GM10266 (cell line): Measurements from ENCODE around the gene TMC1.
"Not testable (repeated sequence)": the region's sequence is repeated elsewhere in the genome, so short reads cannot be mapped to it uniquely, and the experiment has no call there.

Experiments used
- DNase-seq: peaks from one replicate; pipeline ENCODE4 v3.0.0; 2012; ENCODE audit errors: extremely low spot score
- CTCF ChIP-seq: IDR thresholded peaks from 2 replicates; pipeline ENCODE4 v1.5.1; 2012; ENCODE audit warnings: mild to moderate bottlenecking, low read depth; ENCODE audit not compliant: control insufficient read depth, insufficient read depth; ENCODE audit errors: missing control alignments

The TMC1 gene

DNA sequence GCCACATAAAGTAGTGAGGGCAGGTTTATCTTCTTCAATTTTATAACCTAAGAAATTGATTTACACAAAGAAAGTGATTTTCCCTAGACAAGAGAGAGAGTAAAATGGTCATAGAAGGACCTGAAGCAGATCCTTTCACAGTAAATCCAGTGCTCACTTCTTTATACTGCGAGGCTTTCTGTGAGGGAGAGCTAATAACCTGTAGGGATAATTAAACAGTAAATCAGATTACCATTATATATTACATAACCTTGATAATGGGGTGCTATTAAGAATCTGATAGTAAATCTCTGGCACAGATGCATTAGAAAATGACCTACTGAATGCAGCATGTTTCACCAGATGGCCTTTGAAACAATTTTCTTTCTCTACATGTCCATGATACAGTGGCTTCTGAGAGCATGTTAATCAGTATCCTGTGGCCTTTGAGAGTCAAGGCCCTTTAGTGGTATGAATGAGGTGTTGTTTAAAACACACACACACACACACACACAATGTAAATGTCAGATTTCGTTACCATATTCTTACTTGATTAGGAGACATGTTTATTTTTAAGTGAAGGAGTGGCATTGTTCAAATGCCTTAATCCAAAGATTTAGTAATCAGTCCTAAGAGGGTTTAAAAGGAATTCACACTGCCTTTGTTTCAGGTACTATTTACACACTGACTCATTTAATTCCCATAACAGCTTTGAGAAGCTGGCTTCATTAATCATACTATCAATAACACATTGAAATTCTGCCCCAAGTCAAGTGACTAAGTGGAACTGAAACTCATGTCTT is 306.7 kb downstream of the TMC1 start:
- no peak for DNase-seq

DNA sequence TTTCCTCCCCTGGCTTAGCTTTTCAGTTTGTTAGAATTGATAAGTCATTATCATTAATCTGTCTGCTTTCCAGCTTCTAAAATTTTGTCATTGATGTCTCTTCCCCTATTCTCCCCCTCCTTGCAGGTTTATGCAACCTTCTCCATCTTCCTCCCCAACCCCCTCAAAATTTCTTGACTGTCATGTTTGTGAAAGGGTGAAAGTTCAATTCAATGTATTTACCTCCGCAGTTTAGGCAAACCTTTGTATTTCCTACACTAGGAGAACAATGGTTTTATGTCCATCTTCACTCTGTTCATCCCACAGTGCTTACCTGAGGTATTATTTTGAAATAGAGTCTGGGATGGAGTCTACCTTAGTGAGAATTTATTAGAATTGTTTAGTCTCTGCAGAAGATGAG is 313.6 kb downstream of the TMC1 start:
- no peak for TF ChIP-seq CTCF
- no peak for DNase-seq

More for the DNA sequence above, 306.7 kb downstream of the TMC1 start:
- no peak for TF ChIP-seq CTCF

DNA sequence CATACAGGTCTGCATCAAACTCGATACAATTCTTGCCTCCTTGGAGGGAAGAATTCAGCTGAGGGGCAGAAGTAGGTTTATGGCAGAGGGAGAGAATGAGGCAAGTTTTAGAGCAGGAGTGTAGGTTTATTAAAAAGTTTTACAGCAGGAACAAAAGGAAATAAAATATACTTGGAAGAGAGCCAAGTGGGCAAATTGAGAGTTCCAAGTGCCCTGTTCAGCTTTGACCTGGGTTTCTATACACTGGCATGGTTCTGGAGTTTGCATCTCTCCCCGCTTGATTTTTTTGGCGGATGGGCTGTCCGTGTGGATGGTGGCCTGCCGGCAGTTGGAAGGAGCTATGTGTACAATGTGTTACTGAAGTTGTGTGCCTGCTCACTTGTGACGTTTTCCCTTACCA is 315.4 kb downstream of the TMC1 start:
- DNase-seq = no peak
- no peak for TF ChIP-seq CTCF

GRCh38 chr9:72839085-72839484 is 317.7 kb downstream of the TMC1 start:
- no peak for TF ChIP-seq CTCF
- no peak for DNase-seq

DNA sequence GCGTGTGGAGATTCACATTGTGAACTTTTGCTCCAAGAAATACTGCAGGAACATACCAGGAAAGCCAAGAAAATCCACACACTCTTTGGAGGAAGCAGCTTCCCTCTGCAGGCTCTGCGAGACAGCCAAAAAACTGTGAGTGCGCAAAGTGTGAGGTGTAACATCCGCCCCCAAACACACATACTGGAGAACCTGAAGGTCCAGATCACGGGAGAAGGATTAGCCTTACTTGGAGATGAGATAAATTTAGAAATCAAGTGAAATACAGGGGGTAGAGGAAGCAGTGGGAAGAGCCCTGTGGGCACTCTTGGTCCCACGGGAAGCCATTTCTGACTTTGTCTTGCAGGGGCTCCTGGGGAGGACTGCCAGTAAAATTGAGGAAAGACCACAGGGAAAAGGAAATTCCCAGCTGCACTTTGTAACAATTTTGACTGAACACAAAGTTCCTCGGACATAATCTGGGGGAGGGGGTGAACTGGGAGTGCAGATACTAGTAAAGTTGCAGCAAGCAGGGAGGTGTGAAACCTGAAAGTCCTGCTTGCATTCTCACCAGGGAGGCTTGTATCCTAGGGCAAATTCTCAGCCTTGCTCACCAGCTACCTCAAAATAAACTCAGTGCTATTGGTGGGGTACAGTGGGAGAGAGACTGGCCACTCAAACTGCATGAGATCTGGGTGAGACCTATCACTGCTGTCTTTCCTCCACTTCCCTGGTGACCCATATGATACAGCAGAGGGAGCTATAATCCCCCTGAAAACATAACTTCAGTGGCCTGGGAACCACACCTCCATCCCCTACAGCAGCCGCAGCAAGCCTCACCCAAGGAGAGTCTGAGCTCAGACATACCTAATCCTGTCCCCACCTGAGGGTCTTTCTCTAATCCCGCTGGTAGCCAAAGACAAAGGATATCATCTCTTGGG is 322.4 kb downstream of the TMC1 start:
- DNase-seq = no peak

GRCh38 chr9:72844440-72844768 is 323.0 kb downstream of the TMC1 start:
- no peak for DNase-seq
- TF ChIP-seq CTCF = no peak

More for the DNA sequence above, 322.4 kb downstream of the TMC1 start:
- TF ChIP-seq CTCF = no peak

DNA sequence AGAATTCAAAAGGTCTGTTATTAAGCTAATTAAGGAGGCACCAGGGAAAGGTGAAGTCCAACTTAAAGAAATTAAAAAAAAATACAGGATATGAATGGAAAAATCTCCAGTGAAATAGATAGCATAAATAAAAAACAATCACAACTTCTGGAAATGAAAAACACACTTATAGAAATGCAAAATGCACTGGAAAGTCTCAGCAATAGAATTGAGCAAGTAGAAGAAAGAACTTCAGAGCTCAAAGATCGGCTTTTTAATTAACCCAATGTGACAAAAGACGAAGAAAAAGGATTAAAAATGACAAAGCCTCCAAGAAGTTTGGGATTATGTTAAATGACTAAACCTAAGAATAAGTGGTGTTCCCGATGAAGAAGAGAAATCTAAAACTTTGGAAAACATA is 323.6 kb downstream of the TMC1 start:
- DNase-seq = not testable (repeated sequence)

DNA sequence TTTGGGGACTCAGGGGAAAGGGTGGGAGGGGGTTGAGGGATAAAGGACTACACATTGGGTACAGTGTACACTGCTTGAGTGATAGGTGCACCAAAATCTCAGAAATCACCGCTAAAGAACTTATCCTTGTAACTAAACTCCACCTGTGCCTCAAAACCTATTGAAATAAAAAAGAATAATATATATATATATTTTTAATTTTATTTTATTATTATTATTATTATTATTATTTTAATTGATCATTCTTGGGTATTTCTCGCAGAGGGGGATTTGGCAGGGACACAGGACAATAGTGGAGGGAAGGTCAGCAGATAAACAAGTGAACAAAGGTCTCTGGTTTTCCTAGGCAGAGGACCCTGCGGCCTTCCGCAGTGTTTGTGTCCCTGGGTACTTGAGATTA is 328.8 kb downstream of the TMC1 start:
- not testable (repeated sequence) for DNase-seq
